ENCODE results near the gene FLT3.
"Not testable (repeated sequence)": the region's sequence is repeated elsewhere in the genome, so short reads cannot be mapped to it uniquely, and the experiment has no call there.

FLT3 gene

DNA sequence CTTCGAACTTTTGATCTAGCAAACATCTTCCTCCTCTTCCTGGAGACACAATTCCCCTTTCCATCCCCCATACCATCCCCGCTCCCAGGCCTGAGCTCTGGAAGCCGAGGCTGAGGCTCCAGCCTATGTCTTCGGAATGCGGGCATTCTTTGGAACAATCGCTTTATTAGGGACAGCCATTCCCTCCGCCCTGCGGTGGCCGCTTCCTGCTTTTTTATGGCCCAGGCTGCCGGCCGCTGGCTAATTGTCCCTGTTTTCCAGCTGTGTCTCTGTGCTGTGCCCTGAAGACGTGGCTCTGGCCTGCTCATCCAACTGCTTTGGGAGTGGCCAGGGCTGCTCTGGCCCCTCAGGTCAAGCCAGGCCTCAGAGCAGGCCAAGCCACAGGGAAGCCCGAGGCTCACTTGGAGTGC is 129.1 kb downstream of the FLT3 start:
- DNase-seq, result no peak

DNA sequence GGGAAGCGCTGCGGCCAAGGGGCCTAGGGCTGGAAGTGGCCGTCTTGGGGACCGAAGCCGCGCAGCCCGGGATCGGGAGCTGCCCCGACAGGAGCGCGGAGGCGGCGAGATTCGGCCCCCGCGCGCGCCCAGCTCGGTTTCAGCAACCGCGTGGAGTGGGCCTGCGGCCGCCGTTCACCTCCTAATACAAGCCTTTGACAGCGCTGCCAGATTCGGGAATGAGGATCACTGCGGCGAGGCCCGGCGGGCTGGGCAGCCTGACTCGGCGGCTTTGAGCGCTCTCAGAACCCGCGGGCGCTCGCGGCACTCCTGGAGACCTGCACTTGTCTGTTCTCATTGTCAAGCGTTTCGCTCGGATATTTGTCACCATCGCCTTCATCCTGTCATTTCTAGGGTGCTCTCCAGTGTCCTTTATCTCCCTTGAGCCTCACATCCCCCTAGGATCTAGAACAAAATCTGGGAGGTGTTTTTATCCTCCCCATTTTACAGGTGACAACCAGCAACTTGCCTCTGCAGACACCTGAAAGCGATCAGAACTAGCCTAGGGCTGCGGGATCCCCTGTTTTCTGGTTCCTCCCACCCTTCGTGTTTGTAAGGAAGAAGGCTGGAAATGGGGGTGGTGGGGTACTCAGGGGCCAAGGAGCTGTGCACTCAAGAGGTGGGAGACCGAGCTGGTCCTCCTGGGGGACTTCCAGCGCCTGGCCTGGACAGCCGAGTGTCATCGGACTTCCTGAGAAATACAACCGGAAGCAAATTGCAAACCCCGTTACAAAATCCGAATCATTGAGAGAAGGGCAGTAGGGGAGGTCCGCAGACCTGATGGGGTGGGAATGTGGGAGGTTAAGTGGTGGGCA is 129.8 kb downstream of the FLT3 start:
- no peak for DNase-seq

DNA sequence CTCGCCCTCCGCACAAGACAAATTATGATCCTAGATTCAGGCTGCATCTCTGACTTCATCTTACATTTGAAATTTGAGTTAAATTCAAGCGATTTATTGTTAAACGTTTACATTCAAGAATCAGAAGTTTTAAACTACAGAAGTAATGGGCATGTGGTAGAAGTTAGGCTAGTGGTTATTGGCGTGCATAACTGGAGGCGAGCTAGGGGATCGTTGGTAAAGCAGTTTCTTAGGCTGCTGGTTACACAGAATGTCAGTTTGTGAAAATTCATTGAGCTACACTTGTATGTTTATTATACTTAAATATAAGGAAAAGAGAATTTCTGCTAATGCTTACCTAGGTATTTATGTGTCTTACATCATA is 130.5 kb downstream of the FLT3 start:
- DNase-seq, result no peak

DNA sequence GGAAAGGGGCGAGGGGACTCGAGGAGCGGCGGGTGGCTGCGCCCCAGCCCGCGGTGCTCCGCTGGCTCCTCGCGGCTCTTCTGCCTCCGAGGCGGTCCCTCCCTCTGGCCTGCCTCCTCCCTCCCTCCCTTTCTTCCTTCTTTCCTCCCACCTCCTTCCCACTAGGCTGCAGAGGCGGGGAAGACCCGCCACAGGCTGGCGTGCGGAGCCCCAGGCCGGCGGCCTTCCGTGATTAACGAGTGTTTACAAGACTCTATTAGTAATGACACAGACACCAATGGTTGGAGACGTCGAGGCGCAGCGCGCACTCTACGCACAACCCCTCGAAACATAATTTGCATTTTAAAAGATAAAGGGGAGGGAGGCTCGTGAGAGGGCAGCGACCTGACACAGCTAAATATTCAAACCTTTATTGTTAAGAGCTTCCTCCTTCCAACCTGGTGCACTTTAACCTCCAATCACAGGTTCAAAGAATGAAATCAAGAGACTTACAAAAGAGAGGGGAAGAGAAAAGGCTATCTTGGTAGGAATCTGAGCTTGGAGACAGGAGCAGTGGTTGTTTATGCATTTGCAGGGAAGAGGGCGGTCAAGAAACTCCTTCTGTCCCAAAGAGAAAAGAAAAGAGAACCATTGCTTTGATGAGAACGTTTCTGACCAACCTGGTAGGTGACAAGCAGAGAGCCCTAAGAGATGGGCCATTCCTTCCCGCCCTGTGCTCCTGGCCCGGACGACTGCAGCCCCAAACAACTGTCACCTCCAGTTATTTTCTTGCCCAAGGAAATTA is 131.1 kb downstream of the FLT3 start, which contains the start of gene CDX2:
TSS of gene CDX2 (minus strand) at position 234 of the 784 bp plus-strand sequence. CDS start 309 bp downstream, outside the sequence.
- DNase-seq, result peak; percentile 65

DNA sequence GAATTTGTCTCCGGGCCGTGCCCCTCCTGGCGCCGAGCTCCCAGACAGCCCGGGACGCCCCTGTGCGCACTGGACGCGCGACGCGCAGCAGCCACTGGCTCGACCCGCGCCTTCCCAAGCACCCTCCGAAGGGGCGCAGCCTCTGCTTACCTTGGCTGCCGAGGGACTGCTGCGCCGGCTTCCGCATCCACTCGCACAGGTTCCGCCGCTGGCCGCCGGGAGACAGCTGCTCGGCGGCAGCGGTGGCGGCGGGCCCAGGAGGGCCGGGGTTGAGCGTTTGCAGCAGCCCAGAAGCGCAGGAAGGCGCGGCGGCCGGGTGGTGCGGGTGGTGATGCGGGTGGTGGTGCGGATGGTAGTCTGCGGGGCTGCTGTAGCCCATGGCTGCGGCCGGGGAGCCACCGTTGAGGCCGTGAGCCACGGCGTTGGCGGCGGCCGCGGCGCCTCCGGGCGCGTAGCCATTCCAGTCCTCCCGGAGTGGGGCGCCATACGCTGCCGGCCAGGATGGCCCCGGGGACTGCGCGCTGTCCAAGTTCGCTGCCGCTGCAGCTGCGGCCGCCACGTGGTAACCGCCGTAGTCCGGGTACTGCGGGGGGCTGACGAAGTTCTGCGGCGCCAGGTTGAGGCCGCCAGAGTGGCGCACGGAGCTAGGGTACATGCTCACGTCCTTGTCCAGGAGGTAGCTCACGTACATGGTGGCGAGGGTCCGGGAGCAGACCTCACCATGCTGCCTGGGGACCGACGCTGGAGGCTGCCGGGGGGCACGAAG is 131.9 kb downstream of the FLT3 start:
- DNase-seq, result peak; percentile 18

DNA sequence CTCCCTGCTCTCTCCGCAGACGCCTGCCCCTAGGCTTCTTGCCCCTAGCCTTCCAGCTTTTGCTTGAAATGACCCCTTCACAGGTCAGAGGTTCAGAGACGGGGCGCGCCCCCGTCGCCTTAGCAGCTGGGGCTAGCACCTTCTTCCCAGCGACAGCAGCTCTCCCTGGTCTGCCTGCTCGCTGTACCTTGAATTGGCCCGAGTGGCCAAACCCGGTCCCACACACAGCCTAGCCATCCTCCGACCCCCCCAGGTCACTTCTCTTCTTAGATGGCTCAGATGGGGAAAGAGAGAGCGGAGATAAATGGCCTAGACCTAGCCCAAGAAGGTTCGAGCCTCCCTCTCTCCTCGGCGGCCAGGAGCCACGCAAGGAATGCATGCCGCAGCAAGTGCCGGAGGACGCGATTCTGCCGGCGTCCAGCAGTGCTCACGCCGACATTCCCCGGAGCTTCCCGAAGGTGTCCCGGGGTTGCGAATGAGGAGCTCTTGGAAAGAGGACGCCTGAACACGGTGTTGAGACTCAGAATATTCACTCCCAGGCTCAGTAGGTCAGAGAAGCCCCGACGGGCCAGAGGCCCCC is 132.6 kb downstream of the FLT3 start:
- no peak for DNase-seq

DNA sequence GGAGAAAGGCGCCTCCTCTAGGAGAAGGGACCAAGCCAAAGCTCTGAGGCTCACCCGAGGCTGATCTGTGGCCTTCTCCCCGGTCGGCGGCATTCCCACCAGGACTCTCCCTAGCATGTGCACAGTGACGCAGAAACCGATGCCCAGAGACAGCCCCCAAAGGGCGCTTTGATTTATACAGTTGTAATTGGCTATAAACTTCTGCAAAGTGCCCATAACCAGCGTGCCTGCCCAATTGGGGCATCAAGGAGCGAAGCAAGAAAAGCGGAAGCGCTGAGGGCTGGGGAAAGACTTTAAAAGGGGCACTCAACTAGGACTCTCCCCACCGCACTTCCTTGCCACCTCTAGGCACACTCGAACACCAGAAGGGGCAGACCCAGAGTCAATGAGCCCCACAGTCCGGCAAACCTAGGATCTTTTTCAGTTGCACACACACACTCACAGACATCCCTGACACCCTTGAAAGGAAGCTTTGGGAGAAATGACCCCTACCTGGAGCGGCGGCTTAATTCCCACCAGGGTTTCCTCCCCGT is 133.1 kb downstream of the FLT3 start:
- DNase-seq, result no peak

DNA sequence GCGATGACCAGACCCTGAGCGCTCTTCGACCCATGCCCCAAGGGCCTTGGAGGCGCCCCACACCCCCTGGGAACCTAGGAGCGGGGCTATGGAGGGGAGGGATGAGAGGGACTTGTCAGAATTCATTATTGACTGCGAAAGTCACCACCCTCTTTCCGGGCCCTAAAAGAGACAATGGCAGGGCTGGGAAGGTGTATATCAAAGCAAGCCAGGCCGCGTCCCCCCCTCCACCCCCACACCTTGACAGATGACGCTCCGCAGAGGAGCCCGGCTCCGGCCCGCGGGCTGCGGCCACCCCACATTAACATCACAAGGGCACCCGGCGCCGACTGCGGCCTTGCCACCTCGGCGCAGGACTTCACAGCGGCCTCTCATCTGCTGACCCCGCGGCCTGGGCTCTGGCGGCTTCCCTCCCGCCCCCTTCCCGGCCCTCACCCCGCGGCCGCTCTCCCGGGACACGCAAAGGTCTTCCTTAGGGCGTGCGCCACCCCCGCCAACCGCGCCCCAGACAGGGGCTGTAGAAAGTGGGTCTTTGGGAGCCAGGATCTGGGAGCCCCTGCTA is 133.7 kb downstream of the FLT3 start:
- no peak for DNase-seq

DNA sequence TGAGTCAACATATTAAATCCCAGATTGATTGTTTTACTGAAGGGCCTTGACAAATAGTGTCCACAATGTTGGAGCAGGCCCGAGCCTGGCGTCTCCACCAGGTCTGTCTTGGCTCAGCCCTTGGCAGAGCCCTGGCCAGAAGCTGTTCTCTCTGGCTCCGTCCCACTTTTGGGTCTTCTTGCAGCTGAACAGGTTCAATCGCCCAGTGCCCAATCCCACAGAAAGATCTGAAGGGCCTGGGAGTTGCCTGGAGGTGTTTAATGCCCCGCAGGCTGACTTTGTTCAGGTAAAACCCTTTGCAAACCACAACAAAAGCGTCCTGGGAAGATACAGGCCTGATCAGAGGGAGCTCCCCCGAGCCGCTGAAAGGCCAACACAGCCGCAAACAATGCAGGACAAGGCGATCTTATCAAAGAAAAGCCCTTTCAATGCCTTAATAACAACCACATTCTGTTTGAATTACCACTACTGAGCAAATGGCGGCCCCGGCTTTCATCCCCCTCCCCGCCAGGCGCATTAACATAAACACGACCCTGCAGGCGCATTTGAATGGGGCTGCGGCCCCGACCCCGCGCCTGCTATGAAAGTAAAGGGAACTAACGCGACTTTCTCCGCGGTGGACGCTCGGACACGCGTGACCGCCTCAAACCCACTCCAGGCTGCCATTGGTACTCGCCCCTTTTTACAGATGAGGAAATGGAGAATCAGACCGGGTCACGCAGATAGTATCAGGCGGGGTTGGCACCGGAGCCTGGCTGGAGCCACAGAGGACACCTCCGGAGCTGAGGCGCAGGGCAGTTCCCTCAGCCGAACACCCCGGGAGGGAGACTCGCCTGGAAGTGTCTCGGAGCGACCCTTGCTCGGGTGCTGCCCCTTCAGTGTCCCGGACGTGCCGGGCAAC is 134.4 kb downstream of the FLT3 start:
- no peak for DNase-seq

DNA sequence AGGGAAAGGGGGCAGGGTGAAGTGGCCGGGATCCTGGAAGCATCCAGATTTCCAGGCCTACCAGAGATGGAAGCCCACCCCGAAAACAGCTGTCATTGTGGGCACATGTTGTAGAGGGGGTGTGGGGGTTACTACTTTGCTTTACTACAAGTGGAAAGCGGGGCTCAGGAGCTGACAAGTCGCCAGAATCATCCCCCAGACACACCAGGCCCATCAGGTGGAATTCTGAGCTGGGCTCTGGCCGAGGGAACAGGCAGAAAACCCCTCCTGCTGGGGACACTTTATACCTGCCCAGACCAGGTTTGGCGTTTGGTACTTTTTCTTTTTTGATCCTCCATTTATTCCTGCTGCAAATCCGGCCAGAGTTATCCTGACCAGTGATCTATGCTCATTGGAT is 135.0 kb downstream of the FLT3 start:
- no peak for DNase-seq

DNA sequence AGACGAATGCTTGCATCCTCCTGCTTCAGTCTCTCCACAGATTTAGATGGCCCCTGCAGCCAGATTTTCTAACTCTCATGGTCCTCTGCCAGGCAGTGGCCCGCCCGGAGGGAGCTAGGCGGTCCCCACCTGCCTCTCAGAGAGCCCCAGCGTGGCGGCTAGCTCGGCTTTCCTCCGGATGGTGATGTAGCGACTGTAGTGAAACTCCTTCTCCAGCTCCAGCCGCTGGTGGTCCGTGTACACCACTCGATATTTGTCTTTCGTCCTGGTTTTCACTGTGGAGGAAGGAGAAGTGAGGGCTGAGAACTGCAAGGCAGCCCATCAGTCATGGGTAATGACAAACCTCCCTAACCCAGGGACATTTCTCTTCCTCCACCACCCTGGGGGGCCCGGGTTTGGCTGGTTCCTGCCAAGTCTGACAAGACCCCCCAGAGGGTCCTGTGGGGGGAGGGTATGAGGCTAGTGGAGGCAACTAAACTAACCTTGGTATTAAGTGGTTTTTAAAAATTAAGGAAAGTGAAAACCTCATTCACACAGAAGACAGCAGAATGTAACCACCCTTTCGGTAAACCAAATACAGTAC is 135.5 kb downstream of the FLT3 start:
- DNase-seq, result no peak

DNA sequence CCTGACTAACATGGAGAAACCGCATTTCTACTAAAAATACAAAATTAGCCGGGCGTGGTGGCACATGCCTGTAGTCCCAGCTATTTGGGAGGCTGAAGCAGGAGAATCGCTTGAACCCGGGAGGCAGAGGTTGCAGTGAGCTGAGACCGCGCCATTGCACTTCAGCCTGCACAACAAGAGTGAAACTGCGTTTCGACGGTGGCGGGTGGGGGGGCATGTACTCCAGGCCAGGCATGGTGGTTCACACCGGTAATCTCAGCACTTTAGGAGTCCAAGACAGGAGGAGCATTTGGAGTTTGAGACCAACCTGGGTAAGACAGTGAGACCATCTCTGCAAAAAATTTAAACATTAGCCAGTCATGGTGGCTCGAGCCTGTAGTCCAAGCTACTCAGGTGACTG is 136.2 kb downstream of the FLT3 start:
- DNase-seq, result not testable (repeated sequence)

DNA sequence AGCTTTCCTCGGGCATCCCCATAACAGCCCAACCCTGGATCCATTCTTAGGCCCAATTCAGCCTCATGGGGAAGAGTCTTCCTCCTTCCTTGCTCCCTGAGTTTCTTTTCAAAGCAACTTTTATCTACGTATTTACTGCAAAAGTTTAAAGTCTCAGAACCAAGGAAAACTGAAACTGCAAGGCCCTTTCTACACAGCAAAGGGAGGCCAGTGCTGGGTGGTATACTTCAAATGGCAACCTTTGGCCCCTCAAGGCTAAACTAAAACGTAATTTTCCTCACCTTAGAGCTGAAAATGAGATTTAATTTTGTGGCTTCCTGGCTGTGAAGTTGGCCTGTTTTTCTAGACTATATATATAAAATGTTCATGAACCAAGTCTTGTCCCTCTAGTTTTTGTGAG is 136.9 kb downstream of the FLT3 start:
- no peak for DNase-seq

DNA sequence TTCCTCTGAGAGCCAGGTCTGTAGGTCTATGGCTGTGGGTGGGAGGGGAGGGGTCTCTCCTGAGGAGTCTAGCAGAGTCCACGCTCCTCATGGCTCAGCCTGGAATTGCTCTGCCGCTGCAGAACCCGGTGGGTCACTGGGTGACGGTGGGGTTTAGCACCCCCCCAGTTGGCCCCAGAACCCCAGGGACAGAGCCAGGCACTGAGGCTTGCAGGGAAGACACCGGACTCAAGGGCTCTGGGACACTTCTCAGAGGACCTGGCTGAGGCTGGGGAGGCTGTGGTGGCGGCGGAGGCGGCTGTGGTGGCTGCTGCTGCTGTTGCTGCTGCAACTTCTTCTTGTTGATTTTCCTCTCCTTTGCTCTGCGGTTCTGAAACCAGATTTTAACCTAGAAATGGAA is 137.4 kb downstream of the FLT3 start:
- DNase-seq, result no peak

DNA sequence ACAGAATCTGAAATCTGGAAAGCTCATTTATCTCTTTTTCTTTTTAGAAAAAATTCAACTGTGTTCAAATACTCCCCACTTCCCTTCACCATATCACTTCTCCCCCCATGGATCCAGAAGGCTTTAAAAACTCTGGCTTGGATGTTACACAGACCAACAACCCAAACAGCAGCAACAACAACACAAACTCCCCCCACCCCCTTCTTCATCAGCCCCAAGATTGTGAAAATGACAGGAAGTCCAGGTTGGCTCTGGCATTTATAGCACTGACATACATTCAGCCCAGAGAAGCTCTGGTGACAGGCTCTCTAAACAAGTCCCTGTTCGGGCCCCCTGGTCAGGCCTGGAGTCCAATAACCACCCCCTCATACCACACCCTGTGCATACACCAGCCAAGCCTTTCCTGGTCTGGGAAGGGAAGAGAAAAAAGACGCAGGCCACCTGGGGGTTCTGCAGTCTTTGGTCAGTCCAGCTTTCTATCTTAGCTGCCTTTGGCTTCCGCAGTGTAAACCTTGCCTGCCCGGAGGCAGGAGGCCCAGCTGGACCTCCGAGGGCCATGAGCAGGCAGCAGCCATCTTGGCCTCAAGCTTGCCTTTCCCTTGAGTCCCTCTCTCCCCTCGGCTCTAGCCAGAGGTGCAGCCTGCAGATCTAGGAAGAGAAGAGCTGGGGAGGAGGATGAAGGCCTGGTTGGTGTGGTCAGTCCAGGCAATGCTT is 138.1 kb downstream of the FLT3 start:
- DNase-seq, result no peak

DNA sequence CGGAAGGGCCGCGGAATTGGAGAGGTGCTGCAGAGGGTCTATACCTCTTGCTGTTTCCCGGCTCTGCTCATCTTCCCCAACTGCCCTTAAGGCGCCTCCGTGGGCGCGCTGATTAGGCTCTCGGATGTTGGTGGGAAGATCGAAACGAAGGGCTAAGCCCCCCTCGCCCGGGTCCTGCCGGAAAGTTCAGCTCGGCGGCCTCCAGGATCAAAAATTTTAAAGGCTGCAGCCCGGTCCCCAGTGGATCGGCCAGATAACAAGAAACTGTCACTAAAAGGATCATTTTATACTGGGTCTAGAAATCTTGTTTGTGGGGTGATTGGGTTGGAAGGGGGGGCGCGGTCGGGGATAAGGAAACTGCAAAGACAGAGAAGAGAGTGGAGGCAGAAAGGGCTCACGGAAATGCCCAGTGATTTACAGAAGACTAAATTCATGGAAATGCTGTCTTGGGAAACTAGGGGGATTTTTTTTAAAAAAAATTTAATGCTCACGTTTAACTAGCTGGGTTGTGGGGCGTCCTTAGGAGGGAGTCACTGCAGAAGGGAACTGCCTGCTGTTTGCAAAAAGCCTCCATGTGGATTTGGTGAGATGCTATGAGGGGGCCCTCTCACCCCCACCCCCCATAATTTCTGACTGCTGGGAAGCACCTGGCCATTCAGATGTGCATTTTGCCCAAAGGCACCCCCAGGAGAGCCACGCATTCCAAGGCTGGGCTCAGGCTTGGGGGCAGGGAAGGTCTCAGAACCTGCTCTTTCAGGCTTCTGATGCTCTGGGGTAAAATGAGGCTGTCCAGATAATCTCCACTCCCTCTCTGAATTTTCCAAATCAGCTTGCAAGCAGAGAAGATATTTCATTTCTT is 138.9 kb downstream of the FLT3 start:
- no peak for DNase-seq

DNA sequence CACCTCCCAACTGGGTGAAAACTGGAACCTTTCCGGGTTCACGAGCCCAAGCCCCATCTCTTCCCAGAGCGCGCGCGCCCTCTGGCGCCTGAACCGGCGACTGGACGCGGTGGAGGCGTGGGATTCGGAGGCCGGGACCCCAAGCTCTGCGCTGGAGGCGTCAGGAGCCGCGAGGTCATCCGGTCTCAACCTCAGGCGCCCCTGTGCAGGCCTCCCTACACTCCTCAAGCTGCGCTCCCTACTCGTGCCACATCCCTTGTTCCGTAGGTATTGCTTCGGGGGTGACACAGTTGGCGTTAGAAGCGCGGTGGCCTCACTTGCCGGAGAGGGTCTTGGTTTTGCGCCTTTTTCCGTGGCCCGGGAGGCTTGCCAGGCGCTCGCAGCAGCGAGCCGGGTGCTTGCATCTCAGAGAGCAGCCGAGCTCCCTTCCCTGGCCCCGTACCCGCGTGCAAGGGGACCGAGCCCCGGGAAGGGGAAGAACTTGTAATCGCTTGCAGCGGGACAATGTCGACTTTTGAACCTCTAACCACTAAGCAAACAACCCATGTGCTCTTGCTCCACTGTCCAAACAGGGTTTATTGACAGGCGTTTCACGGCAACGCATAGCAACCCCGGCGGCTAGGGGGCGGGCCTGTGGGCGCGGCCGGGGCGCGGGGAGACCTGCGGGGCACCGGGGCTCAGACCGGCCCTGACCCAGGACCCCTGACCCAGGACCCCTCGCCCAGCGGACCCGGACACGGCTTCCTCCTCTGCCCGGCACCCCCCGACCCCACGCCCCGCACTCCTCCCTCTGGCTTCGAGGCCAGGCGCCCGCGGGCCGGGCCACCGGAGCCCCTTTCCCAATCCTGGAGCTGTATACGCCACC is 139.8 kb downstream of the FLT3 start:
- DNase-seq, result peak; percentile 46

DNA sequence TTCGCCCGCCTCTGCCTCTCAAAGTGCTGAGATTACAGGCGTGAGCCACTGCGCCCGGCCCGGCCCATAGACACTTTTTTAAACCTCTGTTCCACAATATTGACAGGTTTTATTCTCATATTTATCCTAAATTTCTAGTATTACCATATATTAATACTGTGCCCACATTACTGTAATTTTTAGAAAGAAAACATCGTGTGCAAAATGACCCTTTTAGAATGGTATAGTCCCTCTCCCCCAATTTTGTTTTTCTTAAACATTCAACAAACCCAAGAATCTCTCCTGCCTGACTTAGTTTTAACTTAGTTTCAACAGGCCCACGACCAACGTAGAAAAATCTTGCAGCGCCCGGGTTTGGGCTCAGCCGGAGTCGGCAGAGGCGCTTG is 140.4 kb downstream of the FLT3 start:
- no peak for DNase-seq
